ENCODE data around the gene DTNA. TPM values are rescaled to one million over a fixed set of nuclear protein-coding genes. Genes with fewer than 3 reads are reported as not detected.

The DTNA gene
- polyA plus RNA-seq, 1 donor (not counting 4 experiments of a cell fraction or from before 2014, with no cell fraction given) = 0.81 TPM

DNA sequence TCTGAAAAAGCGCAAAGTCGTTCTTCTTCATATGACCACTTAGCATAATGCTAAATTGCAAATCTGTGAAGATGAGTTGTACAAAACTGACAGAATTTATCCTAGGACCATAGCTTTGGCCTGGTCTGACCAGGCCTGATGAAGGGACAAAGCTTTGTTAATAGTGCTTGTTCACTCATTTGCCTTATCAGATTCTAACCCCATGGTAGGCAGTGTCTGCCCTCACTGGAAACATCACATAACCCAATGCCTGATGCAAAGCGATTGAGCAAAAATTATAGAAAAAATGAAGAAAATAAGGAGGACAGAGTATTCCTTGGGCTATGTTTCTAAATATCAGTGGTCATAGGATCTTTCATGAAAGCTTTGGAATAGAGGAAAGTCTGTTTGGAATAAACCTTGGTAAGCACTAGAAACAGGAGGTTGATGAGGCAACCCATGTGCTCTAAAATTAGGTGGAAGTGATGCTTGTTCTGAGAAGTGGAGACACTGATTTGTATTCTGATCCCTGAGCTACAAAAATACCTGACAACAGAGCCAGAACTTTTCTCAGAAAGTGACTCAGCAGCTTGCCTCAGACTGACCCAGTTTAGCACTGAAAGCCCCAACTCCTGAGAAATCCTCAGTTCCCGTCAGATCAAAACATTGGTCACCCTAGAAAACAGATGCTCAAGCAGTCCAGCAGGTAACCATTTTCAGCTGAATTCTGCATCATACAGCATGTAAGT lies 199.7 kb downstream of the DTNA start:
- no peaks in the 10 kb centered on the region for H3K36me3 ChIP-seq (ENCODE audit: control insufficient read depth in 2 of 2, extremely low read depth in 1 of 2, insufficient read depth in 2 of 2, low read length in 2 of 2)
- dilution Hi-C loops (cut with MboI; ENCODE audit: extremely low pct_ligation_motif_present, low sequenced_read_pairs) = no loop called here
- H3K9me1 ChIP-seq (ENCODE audit: control insufficient read depth, extremely low read depth, insufficient read depth, low read length) = no peaks in the 10 kb centered on the region
- H3K9me3 ChIP-seq (ENCODE audit: control insufficient read depth, low read depth, low read length) = no peaks in the 10 kb centered on the region
- H3K4me2 ChIP-seq (ENCODE audit: control insufficient read depth, extremely low read depth, insufficient read depth, low read depth, low read length) = no peak overlapping the region
- no peak overlapping the region for H3K9ac ChIP-seq (ENCODE audit: control insufficient read depth, extremely low read depth, insufficient read depth, low read length)
- TF ChIP-seq EZH2 (IDR thresholded peaks at IDR 0.05; ENCODE audit: low read length) = no peak
- no peak for TF ChIP-seq CTCF (optimal IDR thresholded peaks at IDR 0.05 in 1 of 3, IDR thresholded peaks at IDR 0.05 in 1 of 3, conservative IDR thresholded peaks at IDR 0.05 in 1 of 3; ENCODE audit: extremely low read depth in 1 of 3, insufficient read depth in 2 of 3, low read length in 3 of 3)
- H3K27ac ChIP-seq (ENCODE audit: control insufficient read depth, insufficient read depth, low read length) = no peak overlapping the region
- DNase-seq (ENCODE audit: low read depth, low spot score) (no peak), FAIRE-seq (no peak)
- H3K79me2 ChIP-seq (ENCODE audit: control insufficient read depth, insufficient read depth, low read length) = no peaks in the 10 kb centered on the region
- no peaks in the 10 kb centered on the region for H4K20me1 ChIP-seq (ENCODE audit: control insufficient read depth, extremely low read depth, insufficient read depth, low read length)
- no peaks in the 10 kb centered on the region for H3K4me1 ChIP-seq (ENCODE audit: control insufficient read depth, extremely low read depth, insufficient read depth, low read length)
- no peak overlapping the region for H3K4me3 ChIP-seq (ENCODE audit: control insufficient read depth in 2 of 3, extremely low read depth in 1 of 3, insufficient read depth in 2 of 3, low read depth in 1 of 3, low read length in 3 of 3)
- no peaks in the 10 kb centered on the region for H3K27me3 ChIP-seq (ENCODE audit: control insufficient read depth, extremely low read depth, insufficient read depth, low read length)
- H2AFZ ChIP-seq (ENCODE audit: control insufficient read depth, low read length) = no peak overlapping the region

- no peaks in the 10 kb centered on the region for H3K9me3 ChIP-seq (ENCODE audit: control insufficient read depth, low read depth, low read length)
- no peak overlapping the region for H3K4me2 ChIP-seq (ENCODE audit: control insufficient read depth, extremely low read depth, insufficient read depth, low read depth, low read length)
- dilution Hi-C loops (cut with MboI; ENCODE audit: extremely low pct_ligation_motif_present, low sequenced_read_pairs) = no loop called here
- FAIRE-seq (no peak), DNase-seq (ENCODE audit: low read depth, low spot score) (no peak)
- no peaks in the 10 kb centered on the region for H3K36me3 ChIP-seq (ENCODE audit: control insufficient read depth in 2 of 2, extremely low read depth in 1 of 2, insufficient read depth in 2 of 2, low read length in 2 of 2)
- no peaks in the 10 kb centered on the region for H3K4me1 ChIP-seq (ENCODE audit: control insufficient read depth, extremely low read depth, insufficient read depth, low read length)
- no peaks in the 10 kb centered on the region for H3K79me2 ChIP-seq (ENCODE audit: control insufficient read depth, insufficient read depth, low read length)
- H2AFZ ChIP-seq (ENCODE audit: control insufficient read depth, low read length) = no peak overlapping the region
- H3K9ac ChIP-seq (ENCODE audit: control insufficient read depth, extremely low read depth, insufficient read depth, low read length) = no peak overlapping the region
- no peak overlapping the region for H3K4me3 ChIP-seq (ENCODE audit: control insufficient read depth in 2 of 3, extremely low read depth in 1 of 3, insufficient read depth in 2 of 3, low read depth in 1 of 3, low read length in 3 of 3)
- no peak overlapping the region for H3K27ac ChIP-seq (ENCODE audit: control insufficient read depth, insufficient read depth, low read length)
- no peak for TF ChIP-seq CTCF (optimal IDR thresholded peaks at IDR 0.05 in 1 of 3, IDR thresholded peaks at IDR 0.05 in 1 of 3, conservative IDR thresholded peaks at IDR 0.05 in 1 of 3; ENCODE audit: extremely low read depth in 1 of 3, insufficient read depth in 2 of 3, low read length in 3 of 3)
- no peaks in the 10 kb centered on the region for H4K20me1 ChIP-seq (ENCODE audit: control insufficient read depth, extremely low read depth, insufficient read depth, low read length)
- no peaks in the 10 kb centered on the region for H3K9me1 ChIP-seq (ENCODE audit: control insufficient read depth, extremely low read depth, insufficient read depth, low read length)
- no peaks in the 10 kb centered on the region for H3K27me3 ChIP-seq (ENCODE audit: control insufficient read depth, extremely low read depth, insufficient read depth, low read length)
These were observed 201.0 kb downstream of the DTNA start for GRCh38 chr18:34911081-34911480.
